HG03575 (cell line): Measurements from ENCODE around the gene EFNA1.

Experiments
- ATAC-seq: cut with Tn5 transposase; IDR thresholded peaks from one replicate; pipeline ENCODE4 v1.9.1; 2021; ENCODE audit not compliant: unreplicated experiment, insufficient number of reproducible peaks, low FRiP score; ENCODE audit errors: extremely low read depth

The EFNA1 gene, protein sequence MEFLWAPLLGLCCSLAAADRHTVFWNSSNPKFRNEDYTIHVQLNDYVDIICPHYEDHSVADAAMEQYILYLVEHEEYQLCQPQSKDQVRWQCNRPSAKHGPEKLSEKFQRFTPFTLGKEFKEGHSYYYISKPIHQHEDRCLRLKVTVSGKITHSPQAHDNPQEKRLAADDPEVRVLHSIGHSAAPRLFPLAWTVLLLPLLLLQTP

DNA sequence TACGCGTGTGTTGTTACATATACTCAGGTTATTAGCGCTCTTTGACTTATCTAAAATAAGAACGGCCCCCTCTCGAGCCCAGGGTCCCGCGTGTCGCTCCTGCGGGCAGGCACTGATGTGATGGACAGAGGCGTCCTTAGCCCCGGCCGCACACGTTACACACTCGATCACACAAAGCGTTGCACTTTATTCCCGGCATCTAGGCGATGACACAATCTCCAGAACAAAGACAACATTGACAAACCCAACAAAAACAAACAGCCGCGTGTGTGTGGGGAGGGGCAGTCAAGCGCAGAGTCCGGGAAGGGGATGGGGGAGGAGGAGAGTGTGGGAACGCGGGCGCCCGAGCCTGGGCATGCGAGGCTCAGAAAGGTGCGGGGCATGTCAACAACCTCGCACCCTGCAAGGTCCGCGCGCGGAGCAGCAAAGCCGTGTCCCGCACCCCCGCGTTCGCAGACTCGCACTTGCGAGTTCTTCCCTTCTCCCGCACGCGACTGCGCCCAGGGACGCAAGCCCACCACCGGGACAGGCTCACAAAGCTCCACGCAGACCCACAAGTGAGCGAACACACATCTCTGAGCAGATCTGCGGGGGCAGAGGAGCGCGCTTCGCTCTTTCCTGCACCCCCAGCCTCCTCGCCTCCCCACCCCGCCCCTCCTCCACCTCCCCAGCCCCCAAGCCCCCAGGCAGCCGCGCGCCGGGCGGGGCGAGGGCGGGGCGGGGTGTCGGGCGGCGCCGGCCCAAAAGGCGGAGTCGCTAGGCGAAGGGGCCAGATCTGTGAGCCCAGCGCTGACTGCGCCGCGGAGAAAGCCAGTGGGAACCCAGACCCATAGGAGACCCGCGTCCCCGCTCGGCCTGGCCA is at the start of gene EFNA1:
EFNA1 (plus strand) TSS at position 772 of the 862 bp plus-strand sequence. CDS start 102 bp downstream, outside the sequence.
- no peak for ATAC-seq

DNA sequence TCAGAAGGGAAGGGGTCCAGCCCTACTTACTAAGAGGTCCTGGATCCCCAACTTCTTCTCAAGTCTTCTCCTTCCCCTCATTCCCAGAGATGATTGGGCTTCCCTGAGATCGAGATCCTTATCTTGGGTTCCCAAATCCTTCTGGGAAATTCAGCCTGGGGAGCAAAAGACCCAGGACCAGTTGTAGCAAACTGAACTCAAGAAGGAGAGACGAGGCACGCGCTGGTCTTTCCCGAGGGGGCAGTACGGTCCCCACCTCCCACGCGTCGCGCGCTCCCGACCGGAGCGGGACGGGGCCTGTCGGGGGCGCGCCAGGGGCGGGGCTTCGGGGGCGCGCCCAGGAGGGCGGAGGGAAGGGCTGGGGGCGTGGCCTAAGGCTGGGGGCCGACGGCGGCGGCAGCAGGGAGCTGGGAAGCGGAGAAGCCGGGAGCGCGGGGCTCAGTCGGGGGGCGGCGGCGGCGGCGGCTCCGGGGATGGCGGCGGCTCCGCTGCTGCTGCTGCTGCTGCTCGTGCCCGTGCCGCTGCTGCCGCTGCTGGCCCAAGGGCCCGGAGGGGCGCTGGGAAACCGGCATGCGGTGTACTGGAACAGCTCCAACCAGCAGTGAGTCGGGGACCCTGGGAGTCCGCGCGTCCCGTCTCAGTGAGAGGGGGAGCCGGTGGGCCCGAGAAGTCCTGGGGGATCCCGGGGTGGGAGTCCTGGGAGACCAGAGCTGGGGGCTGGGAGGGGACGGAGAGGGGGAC is 49.0 kb upstream of the EFNA1 start, which contains the start of gene EFNA3:
EFNA3 (plus strand) TSS at position 369 of the 741 bp plus-strand sequence; CDS start at position 474, 105 bp downstream.
- ATAC-seq: no peak

DNA sequence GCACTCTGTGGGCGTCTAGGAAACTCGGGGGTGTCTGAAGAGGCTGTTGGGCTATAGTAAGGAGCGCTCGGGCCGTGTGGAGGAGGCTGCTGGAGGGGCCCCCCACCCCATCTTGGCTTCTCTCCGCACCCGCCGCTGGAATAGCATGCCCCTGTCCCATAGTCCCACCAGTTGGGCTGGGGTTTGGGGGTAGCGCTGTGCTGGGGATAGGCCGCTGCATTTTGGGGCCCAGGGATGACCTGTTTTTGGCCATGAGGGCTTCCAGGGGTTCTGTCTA is 48.5 kb upstream of the EFNA1 start:
- ATAC-seq: no peak

DNA sequence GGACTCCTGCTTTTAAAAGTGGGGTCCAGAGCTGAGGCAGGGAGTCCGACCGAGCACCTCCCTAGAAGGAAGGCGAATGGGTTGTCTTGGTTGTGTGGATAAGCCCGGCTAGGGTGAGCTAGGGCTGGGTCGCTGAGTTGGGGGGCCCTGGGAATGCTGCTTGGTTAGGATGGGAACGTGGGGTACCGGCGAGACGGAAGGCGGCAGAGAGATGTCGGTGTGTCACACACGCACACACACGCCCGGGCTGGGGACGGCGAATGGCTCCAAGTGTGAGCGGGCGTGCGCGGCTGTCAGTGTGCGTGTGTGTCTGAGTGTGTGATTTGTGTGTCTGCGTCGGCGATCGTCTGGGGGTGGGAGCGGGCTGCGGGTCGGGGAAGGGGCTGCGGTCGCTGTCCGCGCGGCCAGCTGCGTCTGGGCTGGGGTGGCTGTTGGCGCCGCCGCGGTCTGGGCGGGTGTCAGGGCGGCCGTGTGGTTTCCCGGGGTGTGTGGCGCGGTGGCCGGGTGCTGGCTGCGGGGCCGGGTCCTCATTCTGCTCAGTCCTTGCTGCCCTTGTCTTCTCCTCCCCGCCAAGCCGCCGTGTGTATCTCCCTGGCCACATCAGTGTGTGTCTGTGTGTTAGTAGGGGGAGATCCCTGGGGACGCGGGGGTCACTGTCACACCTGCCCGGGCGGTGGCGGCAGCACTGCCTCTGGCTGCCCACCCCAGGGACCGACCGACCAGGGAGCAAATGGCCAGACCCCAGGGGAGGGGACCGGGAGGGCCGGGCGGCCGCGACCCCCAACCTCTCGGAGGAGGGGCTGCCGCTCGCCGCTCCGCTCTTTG is 48.0 kb upstream of the EFNA1 start:
- ATAC-seq: no peak

DNA sequence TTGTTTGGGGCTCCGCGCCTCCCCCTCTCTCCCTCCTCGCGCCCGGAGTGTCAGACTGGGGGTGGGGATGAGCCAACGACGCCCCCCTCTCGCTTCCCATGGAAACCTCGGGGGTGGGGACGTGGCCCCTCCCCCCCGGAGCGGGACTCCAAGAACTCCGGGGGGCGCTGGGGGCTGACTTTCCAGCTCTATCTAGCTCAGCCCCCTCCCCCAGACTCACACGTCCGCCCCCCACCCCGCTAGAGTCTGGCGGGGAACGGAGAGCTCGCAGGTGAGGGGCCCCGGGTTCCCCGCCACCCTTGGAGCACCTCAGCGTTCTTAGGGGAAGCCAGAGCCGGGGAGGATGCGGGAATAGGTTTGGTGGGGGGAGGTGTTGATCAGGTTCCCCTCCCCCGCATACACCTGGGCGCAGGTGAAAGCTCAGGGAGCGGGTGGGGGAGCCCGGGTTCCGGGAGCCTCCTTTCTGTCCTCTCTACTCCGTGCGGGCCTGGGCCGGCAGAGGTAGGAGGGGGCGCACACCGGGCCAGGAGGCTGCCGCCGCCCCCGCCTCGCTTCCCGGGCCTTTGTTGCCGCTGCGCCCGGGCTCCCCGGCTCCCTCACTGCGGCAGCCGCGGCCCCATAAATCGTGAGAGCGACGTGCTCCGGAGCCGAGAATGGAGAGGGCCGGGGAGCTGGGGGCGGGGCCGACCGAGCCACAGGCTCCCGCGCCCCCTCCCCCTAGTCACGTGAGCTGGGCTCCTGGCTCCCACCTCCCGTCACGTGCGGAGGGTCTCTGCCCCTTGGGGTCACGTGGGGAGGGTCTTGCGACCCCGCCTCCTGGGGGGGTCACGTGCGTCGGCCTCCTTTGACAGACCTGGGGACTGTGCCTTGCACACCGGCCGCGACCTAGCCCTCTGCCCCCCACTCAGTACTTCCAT is 47.1 kb upstream of the EFNA1 start:
- no peak for ATAC-seq

DNA sequence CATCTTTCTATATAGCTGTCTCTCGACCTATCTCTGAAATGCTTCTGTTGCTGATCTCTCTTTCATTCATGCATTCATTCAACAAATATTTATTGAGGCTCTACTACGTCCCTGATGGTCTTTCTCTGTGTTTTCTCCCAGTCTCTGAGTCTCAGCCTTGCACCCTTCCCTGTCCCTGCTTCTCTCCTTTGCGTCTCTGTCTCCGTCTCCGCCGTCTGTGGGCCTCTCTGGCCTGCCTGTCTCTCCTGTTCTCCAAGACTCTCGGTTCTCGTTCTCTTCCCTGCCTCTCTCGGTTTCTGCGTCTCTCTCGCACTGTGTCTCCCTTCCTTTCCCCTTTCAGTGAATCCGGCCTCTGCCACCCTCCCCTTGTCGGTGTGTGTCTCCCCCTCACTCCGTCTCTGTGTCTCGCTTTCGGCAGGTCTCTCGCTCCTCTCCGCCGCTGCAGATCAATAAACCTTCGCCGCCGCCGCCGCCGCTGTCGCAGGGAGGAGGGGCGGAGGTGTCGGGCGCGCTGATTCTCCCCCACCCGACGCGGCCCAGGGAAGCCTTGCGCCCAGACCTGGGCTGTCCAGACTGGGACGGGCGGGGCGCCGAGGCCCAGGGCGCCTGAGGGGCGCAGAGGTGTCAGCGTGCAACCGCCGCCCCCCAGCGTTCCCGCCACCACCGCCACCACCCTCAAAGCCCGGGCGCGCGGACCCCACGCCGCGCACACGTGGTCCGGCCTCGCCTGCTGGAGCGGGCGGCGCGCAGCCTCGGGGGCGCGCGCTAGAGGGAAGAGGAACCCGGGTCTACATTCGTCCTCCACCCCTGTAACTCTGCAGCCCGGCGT is 46.0 kb upstream of the EFNA1 start:
- no peak for ATAC-seq

DNA sequence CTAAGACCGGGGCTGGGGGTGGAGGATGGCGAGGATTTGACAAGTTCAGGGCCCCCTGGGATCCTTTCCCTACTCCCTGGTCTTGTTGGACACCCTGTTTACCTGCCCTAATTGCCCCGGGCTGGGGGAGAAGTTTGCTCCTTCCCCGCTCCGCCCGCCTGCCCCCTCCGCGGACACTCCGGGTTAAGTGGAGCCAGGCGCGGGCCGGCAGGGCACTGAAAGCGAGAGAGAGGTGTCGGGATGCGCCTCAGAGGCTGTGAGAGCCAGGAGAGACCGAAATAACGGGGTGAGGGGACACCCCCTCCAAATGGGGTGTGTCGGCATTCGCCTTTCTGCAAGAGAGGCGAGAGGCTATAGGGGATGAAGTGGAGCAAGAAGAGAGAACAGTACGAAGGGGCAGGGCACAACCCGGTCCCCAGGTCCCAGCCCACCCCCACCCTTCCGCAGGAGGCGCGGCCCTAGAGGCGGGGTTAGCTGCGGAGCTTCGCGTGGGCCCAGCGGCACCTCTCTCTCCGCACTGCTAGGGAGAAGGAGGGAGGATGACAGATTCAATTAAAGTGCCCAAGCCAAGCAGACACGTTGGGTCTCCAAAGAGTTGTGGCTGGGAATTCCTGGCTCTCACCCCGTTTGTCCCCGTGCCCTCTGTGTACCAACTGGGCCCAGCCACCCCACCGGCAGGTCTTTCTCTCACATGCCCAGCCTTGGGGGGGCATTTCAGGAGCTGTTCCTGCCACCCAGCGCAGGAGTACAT is 45.2 kb upstream of the EFNA1 start:
- no peak for ATAC-seq

DNA sequence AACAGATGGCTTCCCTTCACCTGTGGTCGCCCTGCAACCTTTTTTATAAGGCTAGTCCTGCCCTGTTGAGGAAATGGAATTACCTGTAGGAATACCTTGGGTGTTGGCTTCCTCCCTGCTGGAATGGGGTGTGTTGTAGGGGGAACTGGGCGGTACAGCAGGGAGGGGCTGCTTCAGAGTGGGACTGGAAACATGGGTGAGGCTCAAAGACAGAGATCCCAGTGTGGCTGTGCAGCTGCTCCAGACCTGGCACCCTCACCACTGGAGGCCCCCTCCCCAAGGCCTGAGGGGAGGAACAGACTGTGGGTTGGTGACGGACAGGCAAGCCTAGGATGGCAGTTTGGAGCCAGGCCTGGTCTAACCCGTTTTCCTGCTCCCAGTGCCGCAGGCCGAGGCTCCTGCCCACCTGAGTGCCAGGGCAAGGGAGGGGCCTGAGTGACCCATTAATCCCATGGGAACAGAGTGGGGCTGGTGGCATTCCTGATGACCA is 44.6 kb upstream of the EFNA1 start:
- ATAC-seq: no peak

DNA sequence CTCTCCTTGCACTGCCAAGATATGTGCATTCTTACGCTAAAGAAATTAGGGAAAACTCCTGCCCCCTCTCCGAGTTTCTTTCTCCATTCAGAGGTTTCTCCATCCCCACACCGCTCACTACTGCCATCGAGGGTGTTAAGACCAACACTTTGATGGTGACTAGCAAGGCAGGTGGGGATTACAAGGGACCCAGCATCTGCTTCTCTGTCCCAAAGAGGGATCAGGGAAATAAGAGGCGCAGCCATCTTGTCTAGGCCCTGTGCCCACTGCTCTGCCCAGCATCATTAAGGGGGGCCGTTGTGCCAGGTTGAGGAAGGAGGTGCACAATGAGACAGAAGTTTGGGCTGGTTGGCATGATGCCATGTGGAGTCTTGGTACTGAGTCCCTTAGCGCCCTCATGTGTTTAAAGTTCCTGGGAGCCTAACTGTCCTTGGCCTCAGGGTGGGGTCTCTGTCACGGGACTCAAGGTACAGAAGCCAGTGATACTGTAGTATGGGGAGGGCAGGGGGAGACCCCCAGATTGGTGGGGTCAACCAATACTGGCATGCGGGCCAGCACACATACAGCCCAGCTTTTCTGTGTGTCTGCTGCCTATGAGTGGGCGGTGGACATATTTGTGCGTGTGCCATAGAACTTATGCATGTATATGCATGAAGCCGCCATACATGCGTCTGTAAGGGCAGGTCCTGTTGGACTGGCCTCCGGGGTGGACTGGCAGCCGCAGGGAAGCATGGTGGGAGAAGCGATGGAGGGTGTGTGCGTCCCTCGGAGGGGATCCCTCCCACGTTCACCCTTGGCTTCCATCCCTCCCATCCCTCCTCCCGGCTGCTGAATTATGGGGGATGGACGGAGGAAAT is 43.6 kb upstream of the EFNA1 start:
- ATAC-seq: no peak

DNA sequence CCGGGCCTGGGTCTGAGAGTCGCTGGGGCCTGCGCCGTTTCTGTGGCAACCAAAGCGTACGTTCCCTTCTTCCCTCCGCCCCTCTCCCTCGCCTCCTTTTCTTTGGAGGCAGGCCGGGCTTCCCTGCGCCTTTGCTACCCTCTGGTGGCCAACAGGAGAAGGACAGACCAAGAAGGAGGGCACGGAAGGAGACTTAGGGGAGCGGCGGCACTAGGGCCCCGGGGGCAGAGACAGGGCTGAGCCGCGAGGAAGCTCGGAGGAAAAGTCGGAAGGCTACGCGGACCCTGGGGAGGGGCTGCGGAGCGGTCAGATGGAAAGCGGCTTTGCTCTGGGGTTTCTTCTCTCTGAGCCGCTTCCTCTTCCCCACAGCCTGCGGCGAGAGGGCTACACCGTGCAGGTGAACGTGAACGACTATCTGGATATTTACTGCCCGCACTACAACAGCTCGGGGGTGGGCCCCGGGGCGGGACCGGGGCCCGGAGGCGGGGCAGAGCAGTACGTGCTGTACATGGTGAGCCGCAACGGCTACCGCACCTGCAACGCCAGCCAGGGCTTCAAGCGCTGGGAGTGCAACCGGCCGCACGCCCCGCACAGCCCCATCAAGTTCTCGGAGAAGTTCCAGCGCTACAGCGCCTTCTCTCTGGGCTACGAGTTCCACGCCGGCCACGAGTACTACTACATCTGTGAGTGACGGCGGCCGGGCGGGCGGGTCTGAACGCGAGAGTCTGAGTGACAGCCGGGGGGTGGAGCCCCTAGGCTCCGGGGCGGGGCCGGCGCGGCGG is 42.8 kb upstream of the EFNA1 start:
- peak; percentile 39 for ATAC-seq

DNA sequence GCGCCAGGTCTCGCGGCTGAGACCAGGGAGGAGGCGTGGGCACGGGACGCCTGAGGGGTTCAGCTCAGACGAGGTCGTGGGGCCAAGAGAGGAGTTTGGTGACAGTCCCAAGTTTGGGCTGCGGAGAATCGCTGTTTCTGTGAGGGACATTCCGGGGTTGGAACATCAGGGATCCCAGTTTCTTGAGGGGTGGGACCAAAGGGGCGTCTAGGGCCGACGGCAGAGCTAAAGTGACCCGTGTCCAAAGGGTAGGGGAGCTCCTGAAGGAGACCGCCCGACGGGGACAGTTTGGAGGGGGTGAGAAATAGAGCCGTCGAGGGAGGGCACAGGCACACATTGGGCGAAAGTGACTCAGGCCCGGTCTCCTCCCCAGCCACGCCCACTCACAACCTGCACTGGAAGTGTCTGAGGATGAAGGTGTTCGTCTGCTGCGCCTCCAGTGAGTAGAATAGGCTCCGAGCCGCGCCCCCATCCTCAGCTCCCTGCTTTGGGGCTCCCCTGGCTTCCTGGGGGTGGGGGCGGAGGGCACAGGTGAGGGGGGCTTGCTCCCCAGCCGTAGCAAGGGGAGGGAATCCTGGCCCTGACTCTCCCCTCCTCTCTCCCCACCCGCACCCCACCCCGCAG is 42.1 kb upstream of the EFNA1 start:
- ATAC-seq: no peak

DNA sequence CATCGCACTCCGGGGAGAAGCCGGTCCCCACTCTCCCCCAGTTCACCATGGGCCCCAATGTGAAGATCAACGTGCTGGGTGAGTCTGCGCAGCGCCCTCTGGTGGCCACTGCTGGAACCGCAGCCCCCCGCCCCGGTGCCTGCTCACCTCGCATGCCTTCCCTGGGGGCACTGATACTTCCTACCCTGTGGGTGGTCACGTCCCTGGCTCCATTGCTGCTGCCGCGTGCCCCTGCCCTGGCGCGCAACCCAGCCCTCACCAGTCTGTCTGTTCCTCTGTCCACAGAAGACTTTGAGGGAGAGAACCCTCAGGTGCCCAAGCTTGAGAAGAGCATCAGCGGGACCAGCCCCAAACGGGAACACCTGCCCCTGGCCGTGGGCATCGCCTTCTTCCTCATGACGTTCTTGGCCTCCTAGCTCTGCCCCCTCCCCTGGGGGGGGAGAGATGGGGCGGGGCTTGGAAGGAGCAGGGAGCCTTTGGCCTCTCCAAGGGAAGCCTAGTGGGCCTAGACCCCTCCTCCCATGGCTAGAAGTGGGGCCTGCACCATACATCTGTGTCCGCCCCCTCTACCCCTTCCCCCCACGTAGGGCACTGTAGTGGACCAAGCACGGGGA is 41.4 kb upstream of the EFNA1 start:
- ATAC-seq: no peak

DNA sequence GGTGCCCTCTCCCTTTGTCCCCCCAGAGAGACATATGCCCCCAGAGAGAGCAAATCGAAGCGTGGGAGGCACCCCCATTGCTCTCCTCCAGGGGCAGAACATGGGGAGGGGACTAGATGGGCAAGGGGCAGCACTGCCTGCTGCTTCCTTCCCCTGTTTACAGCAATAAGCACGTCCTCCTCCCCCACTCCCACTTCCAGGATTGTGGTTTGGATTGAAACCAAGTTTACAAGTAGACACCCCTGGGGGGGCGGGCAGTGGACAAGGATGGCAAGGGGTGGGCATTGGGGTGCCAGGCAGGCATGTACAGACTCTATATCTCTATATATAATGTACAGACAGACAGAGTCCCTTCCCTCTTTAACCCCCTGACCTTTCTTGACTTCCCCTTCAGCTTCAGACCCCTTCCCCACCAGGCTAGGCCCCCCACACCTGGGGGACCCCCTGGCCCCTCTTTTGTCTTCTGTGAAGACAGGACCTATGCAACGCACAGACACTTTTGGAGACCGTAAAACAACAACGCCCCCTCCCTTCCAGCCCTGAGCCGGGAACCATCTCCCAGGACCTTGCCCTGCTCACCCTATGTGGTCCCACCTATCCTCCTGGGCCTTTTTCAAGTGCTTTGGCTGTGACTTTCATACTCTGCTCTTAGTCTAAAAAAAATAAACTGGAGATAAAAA is 40.7 kb upstream of the EFNA1 start:
- no peak for ATAC-seq
